Activated naive CD4-positive, alpha-beta T cell treated with anti-CD3 and anti-CD28 coated beads, Interleukin-2, amount 10 ng/mL, durations not matched to agents 7 days and 5 days (primary cell): ENCODE measurements around the gene SIL1.
A peak's percentile ranks its signal among the peaks of the same experiment; 100 is the strongest.
"Not testable (repeated sequence)": the region's sequence is repeated elsewhere in the genome, so short reads cannot be mapped to it uniquely, and the experiment has no call there.

Source experiments
- CTCF ChIA-PET: fragments of 350-600 bp; sonication (Branson Sonifier 250); formaldehyde crosslinking; loops from one replicate; lab custom pipeline; 2021; ENCODE audit warnings: antibody characterized with exemption; lab: Charles Lee
- DNase-seq: peaks from one replicate; pipeline ENCODE4 v3.0.0-alpha.2; 2020
- H3K27ac Mint-ChIP-seq: one replicate; pipeline ENCODE4 v1.8.0; 2021; ENCODE audit warnings: mild to moderate bottlenecking, moderate library complexity, mixed read lengths
- H3K27me3 Mint-ChIP-seq: one replicate; pipeline ENCODE4 v1.8.0; 2021; ENCODE audit warnings: mild to moderate bottlenecking, mixed read lengths
- H3K36me3 Mint-ChIP-seq: one replicate; pipeline ENCODE4 v1.8.0; 2021; ENCODE audit warnings: mixed read lengths
- H3K4me1 Mint-ChIP-seq: one replicate; pipeline ENCODE4 v1.8.0; 2021; ENCODE audit warnings: mixed read lengths
- H3K4me3 Mint-ChIP-seq: one replicate; pipeline ENCODE4 v1.8.0; 2021; ENCODE audit warnings: mild to moderate bottlenecking, moderate library complexity, mixed read lengths
- H3K9me3 Mint-ChIP-seq: one replicate; pipeline ENCODE4 v1.8.0; 2021; ENCODE audit warnings: mixed read lengths

SIL1 gene

GRCh38 chr5:139197710-139198669, at the start of gene SIL1:
SIL1 (minus strand) TSS chr5:139198368; CDS start chr5:139127843, 70,525 bp downstream.
- peaks cover 18% of the 10 kb centered on the region for H3K36me3 Mint-ChIP-seq
- H3K27me3 Mint-ChIP-seq = peaks cover 4% of the 10 kb centered on the region
- CTCF ChIA-PET = interaction anchor here (1.2 kb wide), 1 partner anchor 53 kb away, joined by 4 read pairs; no protein-coding TSS in a partner anchor
- peaks cover 29% of the 10 kb centered on the region for H3K4me1 Mint-ChIP-seq
- H3K27ac Mint-ChIP-seq = peak within 1 kb of the TSS; percentile 80
- peak within 1 kb of the TSS; percentile 82 for H3K4me3 Mint-ChIP-seq
- peak; percentile 97 for DNase-seq
- H3K9me3 Mint-ChIP-seq = no peaks in the 10 kb centered on the region

DNA sequence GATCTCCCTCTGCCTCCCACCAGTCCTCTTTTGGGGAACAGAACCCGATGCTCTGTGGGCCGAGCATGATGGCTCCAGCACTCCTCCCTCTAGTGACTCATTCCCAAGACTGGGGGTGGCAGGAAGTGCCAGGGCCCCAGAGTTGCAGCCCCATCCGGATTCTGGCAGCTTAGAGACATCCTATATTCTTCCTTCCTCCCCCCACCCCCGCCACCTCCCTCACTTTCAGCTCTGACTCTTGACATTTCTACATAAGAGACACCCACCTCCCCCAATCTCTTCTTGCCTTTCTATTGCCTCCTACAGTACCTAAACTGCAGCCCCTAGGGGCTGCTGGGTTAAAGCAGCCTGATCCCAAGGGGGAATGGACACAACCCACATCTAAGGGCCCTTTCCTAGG, 48.2 kb upstream of the SIL1 start:
- peaks cover 19% of the 10 kb centered on the region for H3K4me1 Mint-ChIP-seq
- CTCF ChIA-PET = no interaction called here

GRCh38 chr5:139245637-139246339, 47.6 kb upstream of the SIL1 start:
- Mint-ChIP-seq H3K4me1 (peaks cover 15% of the 10 kb centered on the region), H3K4me3 (no peak overlapping the region), H3K36me3 (no peaks in the 10 kb centered on the region), H3K27me3 (peaks cover 31% of the 10 kb centered on the region), H3K9me3 (no peaks in the 10 kb centered on the region), H3K27ac (no peak overlapping the region)
- CTCF ChIA-PET = interaction anchor here (1.2 kb wide), 1 partner anchor 421 kb away, joined by 3 read pairs; no protein-coding TSS in a partner anchor
- DNase-seq = no peak

More for the DNA sequence above, 48.2 kb upstream of the SIL1 start:
- peak; percentile 50 for DNase-seq
- Mint-ChIP-seq H3K27me3 (peaks cover 29% of the 10 kb centered on the region), H3K27ac (no peak overlapping the region), H3K9me3 (no peaks in the 10 kb centered on the region), H3K4me3 (no peak overlapping the region), H3K36me3 (no peaks in the 10 kb centered on the region)

GRCh38 chr5:139243425-139243970, 45.3 kb upstream of the SIL1 start:
- Mint-ChIP-seq H3K27me3 (peaks cover 42% of the 10 kb centered on the region), H3K4me3 (no peak overlapping the region), H3K36me3 (no peaks in the 10 kb centered on the region), H3K9me3 (no peaks in the 10 kb centered on the region), H3K4me1 (peaks cover 15% of the 10 kb centered on the region), H3K27ac (no peak overlapping the region)
- DNase-seq = no peak
- CTCF ChIA-PET = no interaction called here

DNA sequence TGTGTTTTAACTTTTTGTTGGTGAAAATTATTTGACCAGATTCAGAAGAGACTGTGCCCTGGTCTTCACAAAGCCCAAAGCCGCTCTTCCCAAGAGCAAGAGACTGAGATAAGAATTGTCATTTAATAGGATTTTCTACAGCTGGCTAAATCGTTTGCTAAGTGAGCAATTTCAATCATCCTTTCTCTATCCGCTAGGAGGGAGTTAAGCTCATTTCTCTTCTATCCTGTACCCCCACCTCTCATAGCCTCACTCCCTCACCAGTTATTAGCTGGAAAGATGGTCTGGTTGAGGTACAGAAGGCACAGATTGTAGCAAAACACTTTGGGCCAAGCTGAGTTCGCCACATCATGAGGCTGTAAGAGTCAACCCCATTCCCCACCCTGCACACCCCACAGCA, 43.0 kb upstream of the SIL1 start:
- DNase-seq = no peak
- CTCF ChIA-PET = no interaction called here
- peaks cover 2% of the 10 kb centered on the region for H3K9me3 Mint-ChIP-seq
- no peaks in the 10 kb centered on the region for H3K36me3 Mint-ChIP-seq
- H3K4me1 Mint-ChIP-seq = peaks cover 5% of the 10 kb centered on the region
- peaks cover 39% of the 10 kb centered on the region for H3K27me3 Mint-ChIP-seq
- no peak overlapping the region for H3K4me3 Mint-ChIP-seq
- H3K27ac Mint-ChIP-seq = no peak overlapping the region

GRCh38 chr5:139236479-139236878, 38.3 kb upstream of the SIL1 start:
- no peak for DNase-seq
- no peak overlapping the region for H3K4me3 Mint-ChIP-seq
- CTCF ChIA-PET = no interaction called here
- H3K9me3 Mint-ChIP-seq = peaks cover 2% of the 10 kb centered on the region
- H3K4me1 Mint-ChIP-seq = peaks cover 4% of the 10 kb centered on the region
- H3K27me3 Mint-ChIP-seq = peaks cover 25% of the 10 kb centered on the region
- H3K36me3 Mint-ChIP-seq = no peaks in the 10 kb centered on the region
- H3K27ac Mint-ChIP-seq = no peak overlapping the region

DNA sequence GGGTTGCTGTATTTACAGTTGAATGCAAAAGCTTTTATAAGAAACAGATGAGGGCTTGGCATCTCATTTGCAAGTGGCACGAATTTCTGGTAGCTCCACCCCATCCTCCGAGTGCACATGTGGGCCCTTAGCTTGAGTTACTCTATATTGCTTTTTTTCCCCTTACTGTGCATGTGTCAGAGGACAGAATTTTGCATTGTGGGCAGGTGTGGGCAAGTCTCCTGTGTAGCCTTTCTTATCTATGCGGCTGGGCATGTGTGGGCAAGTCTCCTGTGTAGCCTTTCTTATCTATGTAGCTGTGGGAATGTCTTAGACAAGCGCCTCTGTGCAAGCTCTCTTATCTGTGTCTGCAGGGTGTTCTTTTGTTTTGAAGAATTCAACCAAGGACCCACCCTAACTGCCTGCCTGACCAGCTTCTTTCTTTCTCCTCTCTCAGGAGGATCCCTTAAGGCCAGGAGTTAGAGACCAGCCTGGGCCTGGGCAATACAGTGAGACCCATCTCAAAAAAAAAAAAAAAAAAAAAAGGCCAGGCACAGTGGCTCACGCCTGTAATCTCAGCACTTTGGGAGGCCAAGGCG, 34.1 kb upstream of the SIL1 start:
- H3K4me3 Mint-ChIP-seq = no peak overlapping the region
- CTCF ChIA-PET = no interaction called here
- H3K36me3 Mint-ChIP-seq = no peaks in the 10 kb centered on the region
- H3K4me1 Mint-ChIP-seq = peaks cover 4% of the 10 kb centered on the region
- no peak overlapping the region for H3K27ac Mint-ChIP-seq
- DNase-seq = no peak
- peaks cover 4% of the 10 kb centered on the region for H3K27me3 Mint-ChIP-seq
- peaks cover 2% of the 10 kb centered on the region for H3K9me3 Mint-ChIP-seq

- DNase-seq = no peak
- Mint-ChIP-seq H3K27me3 (peaks cover 4% of the 10 kb centered on the region), H3K4me1 (peaks cover 4% of the 10 kb centered on the region), H3K9me3 (no peaks in the 10 kb centered on the region), H3K4me3 (no peak overlapping the region), H3K36me3 (no peaks in the 10 kb centered on the region), H3K27ac (no peak overlapping the region)
- CTCF ChIA-PET = no interaction called here
Observed at GRCh38 chr5:139228201-139228803, 30.1 kb upstream of the SIL1 start.

DNA sequence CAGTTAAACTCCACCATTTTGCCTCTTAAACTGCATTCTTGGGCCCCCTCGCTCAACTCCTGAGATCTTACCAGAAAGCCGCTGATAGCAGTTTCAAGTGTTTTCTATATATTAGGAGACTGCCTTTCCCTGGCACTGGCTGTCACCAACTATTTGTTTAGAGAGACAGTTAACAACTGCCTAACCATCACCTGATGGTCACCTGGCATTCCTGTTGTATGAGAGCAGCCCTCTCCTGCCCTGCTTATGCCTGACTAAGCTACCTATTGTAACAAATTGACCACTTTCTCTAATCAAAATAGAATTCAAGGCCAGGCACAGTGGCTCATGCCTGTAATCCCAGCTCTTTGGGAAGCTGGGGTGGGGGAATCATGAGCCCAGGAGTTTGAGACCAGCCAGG, 28.0 kb upstream of the SIL1 start:
- no peak for DNase-seq
- CTCF ChIA-PET = no interaction called here
- Mint-ChIP-seq H3K4me3 (no peak overlapping the region), H3K27me3 (peaks cover 11% of the 10 kb centered on the region), H3K27ac (no peak overlapping the region), H3K9me3 (no peaks in the 10 kb centered on the region), H3K36me3 (no peaks in the 10 kb centered on the region), H3K4me1 (no peaks in the 10 kb centered on the region)

GRCh38 chr5:139223481-139223880, 25.3 kb upstream of the SIL1 start:
- H3K36me3 Mint-ChIP-seq = no peaks in the 10 kb centered on the region
- H3K27me3 Mint-ChIP-seq = peaks cover 11% of the 10 kb centered on the region
- H3K27ac Mint-ChIP-seq = no peak overlapping the region
- no peak overlapping the region for H3K4me3 Mint-ChIP-seq
- CTCF ChIA-PET = no interaction called here
- DNase-seq = no peak
- H3K4me1 Mint-ChIP-seq = no peaks in the 10 kb centered on the region
- no peaks in the 10 kb centered on the region for H3K9me3 Mint-ChIP-seq

DNA sequence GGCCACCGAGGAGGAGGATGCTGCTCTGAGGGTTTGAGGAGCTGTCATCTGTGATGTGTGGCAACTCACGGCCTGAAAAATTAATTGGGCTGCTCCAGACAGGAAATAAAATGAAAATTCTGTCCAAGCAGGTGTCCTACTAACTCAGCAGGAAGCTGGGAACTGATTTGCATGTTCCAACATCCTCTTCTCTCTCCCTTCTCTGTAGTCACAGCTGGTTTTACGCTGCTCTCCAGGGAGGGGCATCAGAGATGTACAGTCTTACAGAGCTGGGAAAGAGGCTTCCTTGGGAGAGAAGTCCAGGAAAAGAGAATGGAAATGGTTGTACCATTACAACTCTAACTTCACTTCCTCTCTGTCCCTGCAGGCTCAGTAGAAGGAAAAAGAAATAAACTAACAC, 24.2 kb upstream of the SIL1 start:
- H3K9me3 Mint-ChIP-seq = no peaks in the 10 kb centered on the region
- no peak overlapping the region for H3K4me3 Mint-ChIP-seq
- no peaks in the 10 kb centered on the region for H3K4me1 Mint-ChIP-seq
- CTCF ChIA-PET = interaction anchor here (1.1 kb wide), 1 partner anchor 29 kb away, joined by 3 read pairs; no protein-coding TSS in a partner anchor
- peaks cover 11% of the 10 kb centered on the region for H3K27me3 Mint-ChIP-seq
- no peaks in the 10 kb centered on the region for H3K36me3 Mint-ChIP-seq
- no peak for DNase-seq
- no peak overlapping the region for H3K27ac Mint-ChIP-seq

DNA sequence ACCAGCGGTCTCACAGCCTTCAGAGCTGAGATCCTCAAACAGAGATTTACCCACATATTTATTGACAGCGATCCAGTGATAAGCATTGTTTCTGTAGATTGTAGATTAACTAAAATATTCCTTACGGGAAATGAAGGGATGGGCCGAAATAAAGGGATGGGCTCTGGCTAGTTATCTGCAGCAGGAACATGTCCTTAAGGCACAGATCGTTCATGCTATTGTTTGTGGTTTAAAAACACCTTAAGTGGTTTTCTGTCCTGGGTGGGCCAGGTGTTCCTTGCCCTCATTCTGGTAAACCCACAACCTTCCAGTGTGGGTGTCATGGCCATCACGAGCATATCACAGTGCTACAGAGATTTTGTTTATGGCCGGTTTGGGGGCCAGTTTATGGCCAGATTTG, 19.9 kb upstream of the SIL1 start:
- H3K4me1 Mint-ChIP-seq, CTCF ChIA-PET, DNase-seq: not testable (repeated sequence)

GRCh38 chr5:139215107-139215975, 17.2 kb upstream of the SIL1 start:
- Mint-ChIP-seq H3K36me3 (no peaks in the 10 kb centered on the region), H3K4me3 (no peak overlapping the region), H3K27me3 (no peaks in the 10 kb centered on the region), H3K9me3 (no peaks in the 10 kb centered on the region), H3K4me1 (no peaks in the 10 kb centered on the region), H3K27ac (no peak overlapping the region)
- no peak for DNase-seq
- CTCF ChIA-PET = interaction anchor here (0.6 kb wide), 1 partner anchor 1082 kb away, joined by 3 read pairs; no protein-coding TSS in a partner anchor

More for the DNA sequence above, 19.9 kb upstream of the SIL1 start:
- peaks cover 11% of the 10 kb centered on the region for H3K27me3 Mint-ChIP-seq
- H3K36me3 Mint-ChIP-seq, H3K4me3 Mint-ChIP-seq, H3K9me3 Mint-ChIP-seq, H3K27ac Mint-ChIP-seq: not testable (repeated sequence)
